ENCODE results near the gene KRT33A. TPM values are rescaled to one million over a fixed set of nuclear protein-coding genes. Genes with fewer than 3 reads are reported as not detected.

Gene KRT33A
- total and polyA plus RNA-seq, 2 of the 8 experiments (the other 6 are each of a cell fraction or from before 2014, with no cell fraction given) = not detected

- H4K8ac ChIP-seq (ENCODE audit: extremely low read depth, insufficient read depth, low read length) = no peak overlapping the region
- no peak overlapping the region for H3K18ac ChIP-seq (ENCODE audit: extremely low read depth, low read length)
- no peak overlapping the region for H3K4ac ChIP-seq (replicated peaks; ENCODE audit: insufficient read length, low read depth, low read length)
- H4K5ac ChIP-seq (ENCODE audit: insufficient read length, low read depth, low read length) = no peak overlapping the region
- no peaks in the 10 kb centered on the region for H3K36me3 ChIP-seq (ENCODE audit: control insufficient read depth in 2 of 4, insufficient read depth in 4 of 4, low read length in 3 of 4)
- FAIRE-seq (peak; percentile 48), DNase-seq (ENCODE audit: low read depth in 1 of 2, low spot score in 2 of 2) (no peak)
- 0 out of 2 replicates have a peak overlapping the region, but pooled peaks have one; percentile 18 for H2AFZ ChIP-seq (ENCODE audit: low read length)
- H3K79me2 ChIP-seq (ENCODE audit: control insufficient read depth in 1 of 2, insufficient read depth in 2 of 2, low read length in 2 of 2) = no peaks in the 10 kb centered on the region
- H2BK120ac ChIP-seq (replicated peaks; ENCODE audit: low read depth, low read length) = no peak overlapping the region
- no peak overlapping the region for H4K91ac ChIP-seq (replicated peaks; ENCODE audit: insufficient read length, low read length)
- 57% methylated on average over 5 of the region's 5 CpGs; no CpG with 5 or more reads in 1 of the 2 experiments for WGBS, 2 experiments (ENCODE audit: extremely low coverage in 1 of 2, insufficient coverage in 1 of 2, insufficient read length in 1 of 2, insufficient replicate concordance in 2 of 2, low coverage in 1 of 2, low lambda C conversion rate in 2 of 2, missing lambda C conversion rate in 1 of 2)
- no peaks in the 10 kb centered on the region for H3K23me2 ChIP-seq (ENCODE audit: low read depth, low read length)
- ChIA-PET CTCF (ENCODE audit: partially characterized antibody) (interaction anchor here (0.6 to 3.7 kb wide), 65 partner anchors 9 to 619 kb away, joined by 3 to 31 read pairs (median 4); partner anchors contain the start of genes KRT24, KRT33A, KRTAP1-1 and KRTAP1-3), POLR2A (ENCODE audit: partially characterized antibody) (interaction anchor here (0.8 kb wide), 1 partner anchor 367 kb away, joined by 3 read pairs; the partner anchor contains the start of gene EIF1)
- no peak overlapping the region for H3K4me3 ChIP-seq (ENCODE audit: extremely low read depth in 1 of 4, insufficient read depth in 2 of 4, low read depth in 3 of 4, low read length in 4 of 4)
- H2BK20ac ChIP-seq (ENCODE audit: low read length) = no peak overlapping the region
- H2BK15ac ChIP-seq (ENCODE audit: low read length) = no peak overlapping the region
- H3K9me3 ChIP-seq (ENCODE audit: insufficient read depth in 2 of 2, low read depth in 1 of 2, low read length in 1 of 2) = 0 out of 4 replicates have a peak, but pooled peaks cover 0 to 5% of the 10 kb centered on the region in 2 experiments
- no peak overlapping the region for H3K27ac ChIP-seq (ENCODE audit: low read depth, low read length)
- H2AK5ac ChIP-seq (ENCODE audit: low read depth, low read length) = no peak overlapping the region
- no peaks in the 10 kb centered on the region for H3K79me1 ChIP-seq (ENCODE audit: low read depth, low read length)
- no peak overlapping the region for H3K4me2 ChIP-seq (ENCODE audit: insufficient read depth in 1 of 2, low read depth in 2 of 2, low read length in 2 of 2)
- no peaks in the 10 kb centered on the region for H4K20me1 ChIP-seq (replicated peaks in 1 of 2; ENCODE audit: control insufficient read depth in 1 of 2, insufficient read depth in 2 of 2, low read length in 2 of 2)
- no peak overlapping the region for H2BK12ac ChIP-seq (ENCODE audit: low read depth, low read length)
- no peaks in the 10 kb centered on the region for H3K27me3 ChIP-seq (replicated peaks in 1 of 4; ENCODE audit: control insufficient read depth in 3 of 4, extremely low read depth in 1 of 4, insufficient read depth in 3 of 4, low read length in 3 of 4)
- H3K4me1 ChIP-seq (replicated peaks in 1 of 4; ENCODE audit: control insufficient read depth in 3 of 4, insufficient read depth in 4 of 4, low read length in 3 of 4) = no peaks in the 10 kb centered on the region; a peak in 1 of 7 replicates
- H2BK5ac ChIP-seq (ENCODE audit: low read depth, low read length) = no peak overlapping the region
- H3K9ac ChIP-seq (replicated peaks in 1 of 4; ENCODE audit: extremely low read depth in 1 of 4, low read depth in 3 of 4, low read length in 3 of 4) = no peak overlapping the region
- H3K14ac ChIP-seq (ENCODE audit: insufficient read length) = no peak overlapping the region
- H3K23ac ChIP-seq (ENCODE audit: insufficient read length) = no peak overlapping the region
- H3K56ac ChIP-seq (replicated peaks; ENCODE audit: insufficient read length, low read depth, low read length) = no peak overlapping the region
- TF ChIP-seq YY1 (IDR thresholded peaks at IDR 0.05; ENCODE audit: low read depth, low read length) (no peak), BCL11A (IDR thresholded peaks at IDR 0.05; ENCODE audit: low read depth in 2 of 2, low read length in 2 of 2) (no peak), CBX5 (IDR thresholded peaks at IDR 0.05; ENCODE audit: low read depth, low read length) (no peak), JUND (IDR thresholded peaks at IDR 0.05; ENCODE audit: low read length) (no peak), TAF1 (IDR thresholded peaks at IDR 0.05; ENCODE audit: low read depth, low read length) (no peak), SIRT6 (IDR thresholded peaks at IDR 0.05; ENCODE audit: low read length) (no peak)
- TF ChIP-seq, protein P1, sequence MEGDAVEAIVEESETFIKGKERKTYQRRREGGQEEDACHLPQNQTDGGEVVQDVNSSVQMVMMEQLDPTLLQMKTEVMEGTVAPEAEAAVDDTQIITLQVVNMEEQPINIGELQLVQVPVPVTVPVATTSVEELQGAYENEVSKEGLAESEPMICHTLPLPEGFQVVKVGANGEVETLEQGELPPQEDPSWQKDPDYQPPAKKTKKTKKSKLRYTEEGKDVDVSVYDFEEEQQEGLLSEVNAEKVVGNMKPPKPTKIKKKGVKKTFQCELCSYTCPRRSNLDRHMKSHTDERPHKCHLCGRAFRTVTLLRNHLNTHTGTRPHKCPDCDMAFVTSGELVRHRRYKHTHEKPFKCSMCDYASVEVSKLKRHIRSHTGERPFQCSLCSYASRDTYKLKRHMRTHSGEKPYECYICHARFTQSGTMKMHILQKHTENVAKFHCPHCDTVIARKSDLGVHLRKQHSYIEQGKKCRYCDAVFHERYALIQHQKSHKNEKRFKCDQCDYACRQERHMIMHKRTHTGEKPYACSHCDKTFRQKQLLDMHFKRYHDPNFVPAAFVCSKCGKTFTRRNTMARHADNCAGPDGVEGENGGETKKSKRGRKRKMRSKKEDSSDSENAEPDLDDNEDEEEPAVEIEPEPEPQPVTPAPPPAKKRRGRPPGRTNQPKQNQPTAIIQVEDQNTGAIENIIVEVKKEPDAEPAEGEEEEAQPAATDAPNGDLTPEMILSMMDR (IDR thresholded peaks at IDR 0.05; ENCODE audit: control extremely low read depth in 1 of 3, insufficient read depth in 1 of 3, low read depth in 1 of 3, low read length in 3 of 3) = peak in 2 of 3 experiments; percentile 41 to 68; a peak in 2 of 4 replicates
Measured at GRCh38 chr17:41322094-41322902, 28.3 kb downstream of the KRT33A start.

All from H1 (cell line).